ENCODE measurements around the gene HP.

The HP gene

GRCh38 chr16:72018470-72018869, 35.8 kb upstream of the HP start:
- no peaks in the 10 kb centered on the region for H3K9me3 ChIP-seq (ENCODE audit: control insufficient read depth in 5 of 5, low read length in 5 of 5)
- no peaks in the 10 kb centered on the region for H3K27me3 ChIP-seq (ENCODE audit: control insufficient read depth in 5 of 5, insufficient read depth in 4 of 5, low read length in 5 of 5)
- peaks cover 13 to 33% (median 28%) of the 10 kb centered on the region in 5 donors for H3K4me1 ChIP-seq (ENCODE audit: control insufficient read depth in 5 of 5, insufficient read depth in 5 of 5, low read length in 5 of 5)
- no peak overlapping the region for H3K4me3 ChIP-seq (ENCODE audit: low read depth in 1 of 5, low read length in 5 of 5)
- peak overlapping the region; percentile 63 for H3K27ac ChIP-seq (ENCODE audit: low read depth, low read length)
- H3K36me3 ChIP-seq (ENCODE audit: control insufficient read depth in 5 of 5, insufficient read depth in 5 of 5, low read length in 5 of 5): peaks cover 0 to 50% (median 23%) of the 10 kb centered on the region in 5 donors
- no peak overlapping the region for H3K9ac ChIP-seq (ENCODE audit: low read length in 5 of 5)

GRCh38 chr16:72021043-72021442, 33.3 kb upstream of the HP start:
- H3K9me3 ChIP-seq (ENCODE audit: control insufficient read depth in 5 of 5, low read length in 5 of 5): no peaks in the 10 kb centered on the region
- H3K4me3 ChIP-seq (ENCODE audit: low read depth in 1 of 5, low read length in 5 of 5): no peak overlapping the region
- H3K9ac ChIP-seq (ENCODE audit: low read length in 5 of 5): no peak overlapping the region
- peaks cover 6 to 19% (median 14%) of the 10 kb centered on the region in 5 donors for H3K4me1 ChIP-seq (ENCODE audit: control insufficient read depth in 5 of 5, insufficient read depth in 5 of 5, low read length in 5 of 5)
- H3K36me3 ChIP-seq (ENCODE audit: control insufficient read depth in 5 of 5, insufficient read depth in 5 of 5, low read length in 5 of 5): peaks cover 0 to 64% (median 42%) of the 10 kb centered on the region in 5 donors
- no peaks in the 10 kb centered on the region for H3K27me3 ChIP-seq (ENCODE audit: control insufficient read depth in 5 of 5, insufficient read depth in 4 of 5, low read length in 5 of 5)
- H3K27ac ChIP-seq (ENCODE audit: low read depth, low read length): no peak overlapping the region

GRCh38 chr16:72022127-72022526, 32.2 kb upstream of the HP start:
- Histone ChIP-seq H3K27ac (ENCODE audit: low read depth, low read length) (no peak overlapping the region), H3K36me3 (ENCODE audit: control insufficient read depth in 5 of 5, insufficient read depth in 5 of 5, low read length in 5 of 5) (peaks cover 0 to 66% (median 43%) of the 10 kb centered on the region in 5 donors), H3K4me1 (ENCODE audit: control insufficient read depth in 5 of 5, insufficient read depth in 5 of 5, low read length in 5 of 5) (peaks cover 2 to 8% (median 4%) of the 10 kb centered on the region in 5 donors), H3K4me3 (ENCODE audit: low read depth in 1 of 5, low read length in 5 of 5) (no peak overlapping the region), H3K27me3 (ENCODE audit: control insufficient read depth in 5 of 5, insufficient read depth in 4 of 5, low read length in 5 of 5) (no peaks in the 10 kb centered on the region), H3K9me3 (ENCODE audit: control insufficient read depth in 5 of 5, low read length in 5 of 5) (no peaks in the 10 kb centered on the region), H3K9ac (ENCODE audit: low read length in 5 of 5) (no peak overlapping the region)

- H3K4me1 ChIP-seq (ENCODE audit: control insufficient read depth in 5 of 5, insufficient read depth in 5 of 5, low read length in 5 of 5): peaks cover 5 to 12% (median 11%) of the 10 kb centered on the region in 5 donors
- no peak overlapping the region for H3K27ac ChIP-seq (ENCODE audit: low read depth, low read length)
- H3K36me3 ChIP-seq (ENCODE audit: control insufficient read depth in 5 of 5, insufficient read depth in 5 of 5, low read length in 5 of 5): peaks cover 0 to 68% (median 43%) of the 10 kb centered on the region in 5 donors
- H3K27me3 ChIP-seq (ENCODE audit: control insufficient read depth in 5 of 5, insufficient read depth in 4 of 5, low read length in 5 of 5): no peaks in the 10 kb centered on the region
- H3K9me3 ChIP-seq (ENCODE audit: control insufficient read depth in 5 of 5, low read length in 5 of 5): no peaks in the 10 kb centered on the region
- H3K4me3 ChIP-seq (ENCODE audit: low read depth in 1 of 5, low read length in 5 of 5): no peak overlapping the region
- H3K9ac ChIP-seq (ENCODE audit: low read length in 5 of 5): no peak overlapping the region
These were observed 30.3 kb upstream of the HP start for GRCh38 chr16:72023962-72024361.

- Histone ChIP-seq H3K27ac (ENCODE audit: low read depth, low read length) (no peak overlapping the region), H3K4me3 (ENCODE audit: low read depth in 1 of 5, low read length in 5 of 5) (no peak overlapping the region), H3K9me3 (ENCODE audit: control insufficient read depth in 5 of 5, low read length in 5 of 5) (no peaks in the 10 kb centered on the region), H3K36me3 (ENCODE audit: control insufficient read depth in 5 of 5, insufficient read depth in 5 of 5, low read length in 5 of 5) (peaks cover 0 to 68% (median 43%) of the 10 kb centered on the region in 5 donors), H3K4me1 (ENCODE audit: control insufficient read depth in 5 of 5, insufficient read depth in 5 of 5, low read length in 5 of 5) (peaks cover 5 to 12% (median 11%) of the 10 kb centered on the region in 5 donors), H3K27me3 (ENCODE audit: control insufficient read depth in 5 of 5, insufficient read depth in 4 of 5, low read length in 5 of 5) (no peaks in the 10 kb centered on the region), H3K9ac (ENCODE audit: low read length in 5 of 5) (no peak overlapping the region)
These were observed 29.4 kb upstream of the HP start for GRCh38 chr16:72024862-72025382.

GRCh38 chr16:72025404-72026114, 28.7 kb upstream of the HP start:
- Histone ChIP-seq H3K36me3 (ENCODE audit: control insufficient read depth in 5 of 5, insufficient read depth in 5 of 5, low read length in 5 of 5) (peaks cover 0 to 65% (median 43%) of the 10 kb centered on the region in 5 donors), H3K27ac (ENCODE audit: low read depth, low read length) (no peak overlapping the region), H3K9ac (ENCODE audit: low read length in 5 of 5) (no peak overlapping the region), H3K9me3 (ENCODE audit: control insufficient read depth in 5 of 5, low read length in 5 of 5) (no peaks in the 10 kb centered on the region), H3K27me3 (ENCODE audit: control insufficient read depth in 5 of 5, insufficient read depth in 4 of 5, low read length in 5 of 5) (no peaks in the 10 kb centered on the region), H3K4me3 (ENCODE audit: low read depth in 1 of 5, low read length in 5 of 5) (no peak overlapping the region), H3K4me1 (ENCODE audit: control insufficient read depth in 5 of 5, insufficient read depth in 5 of 5, low read length in 5 of 5) (peaks cover 5 to 12% (median 11%) of the 10 kb centered on the region in 5 donors)

GRCh38 chr16:72027669-72028378, 26.5 kb upstream of the HP start:
- Histone ChIP-seq H3K9ac (ENCODE audit: low read length in 5 of 5) (no peak overlapping the region), H3K9me3 (ENCODE audit: control insufficient read depth in 5 of 5, low read length in 5 of 5) (no peaks in the 10 kb centered on the region), H3K27me3 (ENCODE audit: control insufficient read depth in 5 of 5, insufficient read depth in 4 of 5, low read length in 5 of 5) (no peaks in the 10 kb centered on the region), H3K4me1 (ENCODE audit: control insufficient read depth in 5 of 5, insufficient read depth in 5 of 5, low read length in 5 of 5) (peaks cover 5 to 12% (median 11%) of the 10 kb centered on the region in 5 donors), H3K36me3 (ENCODE audit: control insufficient read depth in 5 of 5, insufficient read depth in 5 of 5, low read length in 5 of 5) (peaks cover 0 to 44% (median 27%) of the 10 kb centered on the region in 5 donors), H3K4me3 (ENCODE audit: low read depth in 1 of 5, low read length in 5 of 5) (no peak overlapping the region), H3K27ac (ENCODE audit: low read depth, low read length) (peak overlapping the region; percentile 58)

- Histone ChIP-seq H3K36me3 (ENCODE audit: control insufficient read depth in 5 of 5, insufficient read depth in 5 of 5, low read length in 5 of 5) (peaks cover 0 to 30% (median 11%) of the 10 kb centered on the region in 5 donors), H3K4me1 (ENCODE audit: control insufficient read depth in 5 of 5, insufficient read depth in 5 of 5, low read length in 5 of 5) (peaks cover 4 to 12% (median 11%) of the 10 kb centered on the region in 5 donors)
These were observed 24.6 kb upstream of the HP start for GRCh38 chr16:72029567-72030271.

GRCh38 chr16:72033437-72033836, 20.9 kb upstream of the HP start:
- no peak overlapping the region for H3K27ac ChIP-seq (ENCODE audit: low read depth, low read length)
- H3K27me3 ChIP-seq (ENCODE audit: control insufficient read depth in 5 of 5, insufficient read depth in 4 of 5, low read length in 5 of 5): no peaks in the 10 kb centered on the region
- no peak overlapping the region for H3K4me3 ChIP-seq (ENCODE audit: low read depth in 1 of 5, low read length in 5 of 5)
- peaks cover 0 to 2% (median 1%) of the 10 kb centered on the region in 5 donors for H3K4me1 ChIP-seq (ENCODE audit: control insufficient read depth in 5 of 5, insufficient read depth in 5 of 5, low read length in 5 of 5)
- peaks cover 0 to 11% (median 3%) of the 10 kb centered on the region in 5 donors for H3K36me3 ChIP-seq (ENCODE audit: control insufficient read depth in 5 of 5, insufficient read depth in 5 of 5, low read length in 5 of 5)
- no peak overlapping the region for H3K9ac ChIP-seq (ENCODE audit: low read length in 5 of 5)
- peaks cover 0 to 2% (median 0%) of the 10 kb centered on the region in 5 donors for H3K9me3 ChIP-seq (ENCODE audit: control insufficient read depth in 5 of 5, low read length in 5 of 5)

More at GRCh38 chr16:72029567-72030271, 24.6 kb upstream of the HP start:
- Histone ChIP-seq H3K4me3 (ENCODE audit: low read depth in 1 of 5, low read length in 5 of 5) (no peak overlapping the region), H3K9ac (ENCODE audit: low read length in 5 of 5) (no peak overlapping the region), H3K27ac (ENCODE audit: low read depth, low read length) (no peak overlapping the region), H3K27me3 (ENCODE audit: control insufficient read depth in 5 of 5, insufficient read depth in 4 of 5, low read length in 5 of 5) (no peaks in the 10 kb centered on the region), H3K9me3 (ENCODE audit: control insufficient read depth in 5 of 5, low read length in 5 of 5) (no peaks in the 10 kb centered on the region)
